Panc1 (cell line): ENCODE results near the gene SHISA4. TPM values are rescaled to one million over a fixed set of nuclear protein-coding genes. Genes with fewer than 3 reads are reported as not detected.
"Not testable (repeated sequence)": the region's sequence is repeated elsewhere in the genome, so short reads cannot be mapped to it uniquely, and the experiment has no call there.

ENCODE experiments used
- ATAC-seq: fragments of 200-7000 bp; cut with Tn5 transposase; 2 replicates; pipeline ENCODE4 v1.9.1; 2020; ENCODE audit warnings: mild to moderate bottlenecking, moderate library complexity
- BruUV-seq: library from RNA; stranded (reverse); fragments of 400-500 nt; replicated peaks from 2 replicates; lab custom pipeline; 2021; lab: Mats Ljungman, UMichigan
- CTCF ChIA-PET: fragments of 300-600 bp; sonication (Branson Sonifier 250); formaldehyde crosslinking; loops from one replicate; lab custom pipeline; 2022; ENCODE audit warnings: antibody characterized with exemption; lab: Charles Lee
- POLR2A ChIA-PET: fragments of 300-600 bp; sonication (Branson Sonifier 250); formaldehyde crosslinking; loops from one replicate; lab custom pipeline; 2022; ENCODE audit warnings: antibody characterized with exemption; lab: Charles Lee
- DNase-seq: peaks from one replicate; pipeline ENCODE4 v3.0.0-alpha.2; 2010; ENCODE audit warnings: low read depth, low spot score
- H3K27ac ChIP-seq: 2 replicates; pipeline ENCODE4 v1.5.1; 2011; ENCODE audit warnings: mild to moderate bottlenecking, low read length, inconsistent platforms
- H3K27me3 ChIP-seq: fragments of 200-500 bp; sonication (Bioruptor generic); 2 replicates; pipeline ENCODE4 v1.6.0; 2014; ENCODE audit warnings: low read length, inconsistent platforms; ENCODE audit not compliant: control insufficient read depth, insufficient read depth
- H3K36me3 ChIP-seq: fragments of 200-500 bp; sonication (Bioruptor generic); 2 replicates; pipeline ENCODE4 v1.5.1; 2014; ENCODE audit warnings: inconsistent platforms, mild to moderate bottlenecking, low read length, moderate library complexity; ENCODE audit not compliant: control insufficient read depth, insufficient read depth
- H3K4me1 ChIP-seq: 2 replicates; pipeline ENCODE4 v1.5.1; 2011; ENCODE audit warnings: inconsistent platforms, mild to moderate bottlenecking, low read length, moderate library complexity; ENCODE audit not compliant: control insufficient read depth, insufficient read depth
- H3K4me3 ChIP-seq, 2 experiments: 2 replicates each; pipeline ENCODE4 v1.5.1; 2011 to 2012; ENCODE audit warnings: low read depth in 2 of 2, low read length in 2 of 2, mild to moderate bottlenecking in 2 of 2, inconsistent platforms in 1 of 2, moderate library complexity in 1 of 2
- H3K9me3 ChIP-seq: fragments of 200-500 bp; sonication (Bioruptor generic); 2 replicates; pipeline ENCODE4 v1.5.1; 2014; ENCODE audit warnings: low read depth, mild to moderate bottlenecking, inconsistent platforms, low read length, moderate library complexity; ENCODE audit not compliant: control insufficient read depth, insufficient read depth
- POLR2AphosphoS5 ChIP-seq: IDR thresholded peaks from 2 replicates; pipeline ENCODE4 v1.6.1; 2012; ENCODE audit warnings: mild to moderate bottlenecking, low read depth, low read length, moderate library complexity
- REST ChIP-seq, 2 experiments: IDR thresholded peaks; 2 replicates each; pipeline ENCODE4 v1.6.1; 2011 to 2012; ENCODE audit warnings: low read depth in 2 of 2, control low read depth in 1 of 2, low read length in 1 of 2, mild to moderate bottlenecking in 1 of 2, moderate library complexity in 1 of 2; ENCODE audit not compliant: insufficient read depth in 1 of 2
- SIN3A ChIP-seq: IDR thresholded peaks from 2 replicates; pipeline ENCODE4 v1.6.1; 2012; ENCODE audit warnings: low read depth, mild to moderate bottlenecking, low read length, moderate library complexity, borderline replicate concordance; ENCODE audit not compliant: insufficient read depth
- TCF7L2 ChIP-seq: IDR thresholded peaks from 2 replicates; pipeline ENCODE4 v1.6.1; 2011; ENCODE audit warnings: mild to moderate bottlenecking, low read depth, low read length, inconsistent platforms
- in situ Hi-C: cut with HindIII; loops from 2 replicates; pipeline ENCODE4 v1.10.0; 2016; ENCODE audit warnings: low sequenced_read_pairs, low pct_unique_long_range_greater_than_20kb
- intact Hi-C: fragments of 100-400 bp; cut with micrococcal nuclease; formaldehyde crosslinking; loops from one replicate; pipeline ENCODE4 v1.10.0; 2022; ENCODE audit not compliant: unreplicated experiment
- total RNA-seq: library from RNA; stranded (reverse); gene quantifications from one replicate; pipeline ENCODE4 v1.2.1, GENCODE V29; 2021; ENCODE audit not compliant: unreplicated experiment
- TF ChIP-seq, protein P1 (sequence below): fragments of 450-650 bp; IDR thresholded peaks from 2 replicates; pipeline ENCODE4 v1.5.1; 2017; ENCODE audit warnings: mild to moderate bottlenecking

SHISA4 gene
- total RNA-seq, 1 experiment from 2014 or later, result 38.2 TPM

- DNase-seq, intact Hi-C loops, H3K27me3 ChIP-seq, H3K4me1 ChIP-seq, H3K9me3 ChIP-seq, in situ Hi-C loops, H3K36me3 ChIP-seq, H3K27ac ChIP-seq, ATAC-seq, BruUV-seq, H3K4me3 ChIP-seq: not testable (repeated sequence)
- ChIA-PET POLR2A (interaction anchor here (0.7 kb wide), 1 partner anchor 14 kb away, joined by 6 read pairs; no protein-coding TSS in a partner anchor), CTCF (interaction anchor here (0.6 kb wide), 1 partner anchor 24 kb away, joined by 4 read pairs; no protein-coding TSS in a partner anchor)
These were observed 51.6 kb downstream of the SHISA4 start for GRCh38 chr1:201940316-201940715.

DNA sequence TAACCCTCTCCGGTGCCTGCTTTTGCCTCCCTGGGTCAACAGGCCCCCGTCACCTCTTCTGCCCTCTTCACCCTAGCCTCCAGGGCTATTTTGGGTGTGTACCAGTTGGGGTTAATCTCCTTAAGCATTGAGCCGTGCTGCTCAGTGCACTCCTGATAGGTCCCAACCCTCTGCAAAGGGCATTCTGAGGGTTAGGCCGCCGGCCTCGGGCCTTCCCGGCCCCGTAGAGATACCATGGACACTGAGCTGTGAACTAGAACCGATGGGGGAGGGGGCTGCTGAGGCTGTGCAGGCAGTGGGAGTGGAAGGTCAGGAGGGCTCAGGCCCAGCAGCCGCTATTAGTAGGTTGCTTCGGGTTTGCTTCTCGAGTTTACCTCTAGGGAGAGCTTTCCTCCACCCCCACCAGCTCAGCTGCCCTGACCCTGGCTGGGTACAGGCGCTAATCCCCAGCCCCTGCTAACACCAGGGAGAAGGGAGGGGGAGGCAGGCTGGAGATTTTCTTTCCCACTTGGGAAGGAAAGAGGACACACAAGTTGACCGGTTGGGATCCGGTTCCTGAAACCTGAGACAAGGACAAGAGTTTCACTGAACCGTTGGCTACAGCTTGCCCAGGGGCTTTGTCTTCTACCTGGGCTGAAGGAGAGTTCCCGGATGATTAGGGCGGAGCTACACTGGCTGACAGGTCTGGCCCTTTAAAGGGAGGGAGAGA is 52.9 kb downstream of the SHISA4 start:
- Histone ChIP-seq H3K4me1 (no peaks in the 10 kb centered on the region; the same call in 1 of the 2 replicates), H3K9me3 (no peaks in the 10 kb centered on the region), H3K36me3 (no peaks in the 10 kb centered on the region), H3K4me3 (no peak overlapping the region), H3K27ac (no peak overlapping the region), H3K27me3 (no peaks in the 10 kb centered on the region)
- ATAC-seq (peak; percentile 30; the same call in 1 of the 2 replicates), DNase-seq (no peak)
- POLR2A ChIA-PET, result no interaction called here
- TF ChIP-seq POLR2AphosphoS5, result no peak
- TF ChIP-seq SIN3A, result no peak
- TF ChIP-seq TCF7L2, result no peak
- no peak for TF ChIP-seq REST (IDR thresholded peaks at IDR 0.05; ENCODE audit: insufficient read depth in 1 of 2, low read depth in 2 of 2, low read length in 1 of 2)
- TF ChIP-seq, protein P1, sequence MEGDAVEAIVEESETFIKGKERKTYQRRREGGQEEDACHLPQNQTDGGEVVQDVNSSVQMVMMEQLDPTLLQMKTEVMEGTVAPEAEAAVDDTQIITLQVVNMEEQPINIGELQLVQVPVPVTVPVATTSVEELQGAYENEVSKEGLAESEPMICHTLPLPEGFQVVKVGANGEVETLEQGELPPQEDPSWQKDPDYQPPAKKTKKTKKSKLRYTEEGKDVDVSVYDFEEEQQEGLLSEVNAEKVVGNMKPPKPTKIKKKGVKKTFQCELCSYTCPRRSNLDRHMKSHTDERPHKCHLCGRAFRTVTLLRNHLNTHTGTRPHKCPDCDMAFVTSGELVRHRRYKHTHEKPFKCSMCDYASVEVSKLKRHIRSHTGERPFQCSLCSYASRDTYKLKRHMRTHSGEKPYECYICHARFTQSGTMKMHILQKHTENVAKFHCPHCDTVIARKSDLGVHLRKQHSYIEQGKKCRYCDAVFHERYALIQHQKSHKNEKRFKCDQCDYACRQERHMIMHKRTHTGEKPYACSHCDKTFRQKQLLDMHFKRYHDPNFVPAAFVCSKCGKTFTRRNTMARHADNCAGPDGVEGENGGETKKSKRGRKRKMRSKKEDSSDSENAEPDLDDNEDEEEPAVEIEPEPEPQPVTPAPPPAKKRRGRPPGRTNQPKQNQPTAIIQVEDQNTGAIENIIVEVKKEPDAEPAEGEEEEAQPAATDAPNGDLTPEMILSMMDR, result no peak
- no TSS peak for BruUV-seq
- in situ Hi-C loops (no loop called here), intact Hi-C loops (no loop called here)
- CTCF ChIA-PET, result no interaction called here

- ATAC-seq (no peak), DNase-seq (no peak)
- Histone ChIP-seq H3K36me3 (no peaks in the 10 kb centered on the region), H3K9me3 (no peaks in the 10 kb centered on the region), H3K27ac (no peak overlapping the region), H3K4me3 (no peak overlapping the region), H3K27me3 (peaks cover 3% of the 10 kb centered on the region), H3K4me1 (no peaks in the 10 kb centered on the region; the same call in 1 of the 2 replicates)
- ChIA-PET CTCF (no interaction called here), POLR2A (interaction anchor here (0.6 kb wide), 1 partner anchor 311 kb away, joined by 3 read pairs; no protein-coding TSS in a partner anchor)
- in situ Hi-C loops, result no loop called here
- no TSS peak for BruUV-seq
- intact Hi-C loops, result no loop called here
- TF ChIP-seq, protein P1, result no peak
- TF ChIP-seq TCF7L2, result no peak
- no peak for TF ChIP-seq SIN3A
- no peak for TF ChIP-seq POLR2AphosphoS5
- TF ChIP-seq REST (IDR thresholded peaks at IDR 0.05; ENCODE audit: insufficient read depth in 1 of 2, low read depth in 2 of 2, low read length in 1 of 2), result no peak
These were observed 53.4 kb downstream of the SHISA4 start for GRCh38 chr1:201942129-201942495.
